GM19238 (cell line): ENCODE measurements around the gene IFNL2.
"Not testable (repeated sequence)": the region's sequence is repeated elsewhere in the genome, so short reads cannot be mapped to it uniquely, and the experiment has no call there.

Experiments used
- DNase-seq: peaks from one replicate; pipeline ENCODE4 v3.0.0; 2011; ENCODE audit warnings: low spot score; ENCODE audit not compliant: insufficient read length

The IFNL2 gene

GRCh38 chr19:39296055-39296645 lies 28.0 kb downstream of the IFNL2 start, which contains the start of gene IFNL1:
TSS of gene IFNL1 (plus strand) at chr19:39296407. CDS start at chr19:39296422, 15 bp downstream.
- no peak for DNase-seq

GRCh38 chr19:39296906-39297305 lies 28.7 kb downstream of the IFNL2 start:
- no peak for DNase-seq

DNA sequence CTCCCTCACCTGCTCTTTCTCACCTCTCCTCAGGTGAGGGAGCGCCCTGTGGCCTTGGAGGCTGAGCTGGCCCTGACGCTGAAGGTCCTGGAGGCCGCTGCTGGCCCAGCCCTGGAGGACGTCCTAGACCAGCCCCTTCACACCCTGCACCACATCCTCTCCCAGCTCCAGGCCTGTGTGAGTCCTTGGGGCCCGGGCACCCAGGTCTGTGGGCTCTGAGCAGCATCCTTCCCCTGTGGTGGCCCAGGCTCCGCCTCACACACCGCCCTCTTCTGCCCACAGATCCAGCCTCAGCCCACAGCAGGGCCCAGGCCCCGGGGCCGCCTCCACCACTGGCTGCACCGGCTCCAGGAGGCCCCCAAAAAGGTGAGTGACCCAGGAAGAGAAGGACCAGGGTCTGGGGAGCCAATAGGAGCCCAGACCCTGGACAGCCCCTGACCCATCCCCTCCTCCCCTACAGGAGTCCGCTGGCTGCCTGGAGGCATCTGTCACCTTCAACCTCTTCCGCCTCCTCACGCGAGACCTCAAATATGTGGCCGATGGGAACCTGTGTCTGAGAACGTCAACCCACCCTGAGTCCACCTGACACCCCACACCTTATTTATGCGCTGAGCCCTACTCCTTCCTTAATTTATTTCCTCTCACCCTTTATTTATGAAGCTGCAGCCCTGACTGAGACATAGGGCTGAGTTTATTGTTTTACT lies 29.9 kb downstream of the IFNL2 start:
- DNase-seq = no peak

- no peak for DNase-seq
These were observed 31.2 kb downstream of the IFNL2 start for GRCh38 chr19:39299404-39299803.

DNA sequence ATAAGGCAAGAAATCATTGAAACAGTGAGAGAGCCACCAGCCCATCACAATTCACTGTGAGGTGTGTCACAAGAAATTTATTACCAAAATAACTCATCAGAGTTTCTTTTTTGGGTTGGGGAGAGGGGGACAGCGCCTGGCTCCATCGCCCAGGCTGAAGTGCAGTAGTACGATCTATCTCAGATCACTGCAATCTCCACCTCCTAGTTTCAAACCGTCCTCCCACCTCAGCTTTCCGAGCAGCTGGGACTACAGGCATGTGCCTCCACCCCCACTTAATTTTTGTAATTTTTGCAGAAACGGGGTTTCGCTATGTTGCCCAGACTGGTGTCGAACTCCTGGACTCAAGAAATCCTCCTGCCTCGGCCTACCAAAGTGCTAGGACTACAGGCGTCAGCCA lies 31.6 kb downstream of the IFNL2 start:
- no peak for DNase-seq

DNA sequence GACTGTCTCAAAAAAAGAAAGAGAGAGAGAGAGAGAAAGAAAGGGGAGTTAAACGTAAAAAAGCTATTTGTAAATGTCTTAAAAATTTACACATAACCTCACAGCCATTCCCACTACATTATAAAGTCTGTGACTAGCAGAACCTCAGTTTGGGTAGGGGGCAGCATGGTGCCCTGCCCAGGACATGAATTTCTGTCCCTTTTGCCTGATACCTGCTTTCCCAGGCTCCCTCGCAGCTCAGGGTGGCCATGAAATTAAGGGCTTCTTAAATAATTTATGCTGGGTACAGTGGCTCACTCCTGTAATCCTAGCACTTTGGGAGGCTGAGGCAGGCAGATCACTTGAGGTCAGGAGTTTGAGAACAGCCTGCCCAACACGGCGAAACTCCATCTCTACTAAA lies 32.8 kb downstream of the IFNL2 start:
- DNase-seq = no peak

DNA sequence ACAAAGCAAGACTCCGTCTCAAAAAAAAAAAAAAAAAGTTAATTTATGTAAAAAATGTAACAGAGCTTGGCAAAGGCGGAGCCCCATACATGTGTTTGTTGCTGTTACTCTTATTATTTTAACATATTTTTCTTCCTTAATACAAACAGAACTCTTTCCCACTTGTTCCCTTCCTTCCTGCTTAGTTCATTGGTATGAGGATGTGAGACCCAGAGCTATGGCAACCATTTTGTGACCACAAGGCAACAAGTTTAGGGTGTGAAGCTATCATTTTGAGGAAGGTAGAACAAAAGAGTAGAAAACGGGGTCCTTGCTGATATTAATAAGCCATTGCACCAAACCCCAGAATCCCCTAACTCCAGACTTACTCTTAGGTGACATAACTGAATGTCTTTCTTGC lies 33.4 kb downstream of the IFNL2 start:
- no peak for DNase-seq

DNA sequence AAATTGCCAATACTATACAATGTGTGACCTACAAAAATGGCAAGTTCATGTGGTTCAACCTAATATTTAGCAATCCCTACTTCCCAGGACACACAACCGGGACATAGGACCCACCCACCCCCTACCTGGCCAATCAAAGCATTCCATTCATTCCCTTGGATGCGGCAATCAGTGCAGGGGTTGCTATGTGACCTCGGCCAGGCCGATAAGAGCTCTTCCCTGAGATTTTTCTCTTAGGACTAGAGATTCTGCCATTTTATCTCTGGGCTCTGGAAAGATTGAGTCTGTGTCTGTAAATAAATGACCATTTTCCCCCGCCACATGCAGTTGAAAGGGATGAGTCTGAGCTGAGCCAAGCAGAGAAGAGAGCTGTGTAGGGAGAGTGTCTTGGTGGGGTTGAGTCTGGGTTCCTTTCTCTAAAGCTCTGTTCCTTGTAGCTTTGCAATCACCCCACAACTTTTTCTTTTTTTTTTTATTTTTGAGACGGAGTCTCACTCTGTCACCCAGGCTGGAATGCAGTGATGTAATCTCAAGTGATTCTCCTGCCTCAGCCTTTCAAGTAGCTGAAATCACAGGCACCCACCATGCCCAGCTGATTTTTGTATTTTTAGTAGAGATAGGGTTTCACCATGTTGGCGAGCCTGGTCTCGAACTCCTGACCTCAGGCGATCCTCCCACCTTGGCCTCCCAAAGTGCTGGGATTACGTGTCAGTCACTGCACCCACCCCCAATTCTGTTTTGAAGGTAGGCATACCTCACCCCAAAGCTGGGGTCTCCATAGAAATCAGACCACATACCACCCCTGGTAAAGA lies 35.4 kb downstream of the IFNL2 start:
- no peak for DNase-seq

- DNase-seq = no peak
These were observed 36.0 kb downstream of the IFNL2 start for GRCh38 chr19:39304185-39304513.

- no peak for DNase-seq
These were observed 36.7 kb downstream of the IFNL2 start for GRCh38 chr19:39304701-39305571.

GRCh38 chr19:39306075-39306474 lies 37.9 kb downstream of the IFNL2 start:
- no peak for DNase-seq

DNA sequence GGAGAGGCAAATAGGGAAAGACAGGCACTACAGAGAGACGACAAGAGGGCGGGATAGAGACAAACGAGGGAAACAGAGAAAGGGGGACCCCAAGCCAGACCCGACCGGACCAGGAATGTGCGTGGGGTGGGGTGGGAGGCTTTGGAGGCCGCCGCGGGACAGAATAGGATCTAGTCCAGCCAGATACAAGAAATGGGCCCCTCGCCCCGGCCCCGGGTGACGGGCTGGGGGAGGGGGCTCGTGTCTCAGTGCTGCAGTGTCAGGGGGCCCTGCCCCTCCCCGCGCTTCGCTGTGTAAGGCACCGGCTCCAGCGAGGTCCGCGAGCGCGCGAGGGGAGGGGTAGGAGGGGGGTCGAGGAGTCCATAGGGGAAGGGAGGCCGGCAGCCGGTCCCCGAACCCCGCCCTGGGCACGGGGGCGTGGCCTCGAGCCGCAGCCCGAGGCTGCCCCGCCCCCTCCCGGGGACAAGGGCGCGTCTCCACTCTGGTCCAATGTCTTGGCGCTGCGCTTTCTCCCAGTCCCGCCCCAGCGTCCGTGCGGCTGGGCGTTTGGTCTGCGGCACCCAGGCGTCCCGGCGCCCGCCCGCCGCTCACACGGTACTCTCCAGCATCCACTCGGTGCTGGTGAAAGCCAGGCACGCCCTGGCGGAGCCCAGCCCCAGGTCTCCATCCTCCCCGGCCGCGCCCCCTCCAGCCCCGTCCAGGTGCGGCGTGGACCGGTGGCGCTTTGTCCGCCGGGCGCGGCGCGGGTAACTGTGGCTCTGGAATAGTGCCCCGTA lies 39.0 kb downstream of the IFNL2 start:
- no peak for DNase-seq

DNA sequence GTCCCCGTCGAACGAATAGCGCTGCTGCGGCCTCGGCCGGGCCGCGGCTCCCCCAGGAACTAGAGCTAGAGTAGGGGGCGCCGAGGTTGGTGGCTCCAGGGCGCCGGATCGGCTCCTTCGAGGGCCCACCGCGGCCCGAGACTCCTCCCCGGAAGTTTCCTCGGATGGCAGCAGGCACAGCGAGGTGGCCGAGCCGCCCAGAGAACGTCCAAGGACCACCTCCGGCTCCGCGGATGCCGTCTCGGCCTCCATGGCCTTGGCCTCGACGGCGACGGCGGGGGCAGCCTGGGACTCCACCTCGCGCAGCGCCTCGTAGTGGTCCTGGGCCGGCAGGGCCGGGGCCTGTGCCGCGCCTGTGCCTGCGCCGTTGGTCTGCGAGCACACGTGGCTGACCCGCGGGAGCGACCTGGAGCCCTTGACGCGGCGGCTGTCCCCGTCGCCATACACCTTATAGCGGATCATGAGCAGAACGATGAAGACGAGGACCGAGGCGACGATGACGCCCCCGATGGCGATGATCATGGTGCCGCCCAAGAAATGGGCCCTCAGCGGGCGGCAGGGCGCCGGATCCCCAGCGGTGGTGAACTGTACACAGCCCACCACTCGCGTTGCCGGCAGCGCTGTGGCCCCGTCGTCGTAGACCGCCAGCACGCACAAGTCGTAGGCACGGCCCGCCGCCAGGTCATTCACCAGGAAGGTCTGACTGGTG lies 39.8 kb downstream of the IFNL2 start:
- no peak for DNase-seq

- no peak for DNase-seq
These were observed 40.5 kb downstream of the IFNL2 start for GRCh38 chr19:39308531-39309304.

DNA sequence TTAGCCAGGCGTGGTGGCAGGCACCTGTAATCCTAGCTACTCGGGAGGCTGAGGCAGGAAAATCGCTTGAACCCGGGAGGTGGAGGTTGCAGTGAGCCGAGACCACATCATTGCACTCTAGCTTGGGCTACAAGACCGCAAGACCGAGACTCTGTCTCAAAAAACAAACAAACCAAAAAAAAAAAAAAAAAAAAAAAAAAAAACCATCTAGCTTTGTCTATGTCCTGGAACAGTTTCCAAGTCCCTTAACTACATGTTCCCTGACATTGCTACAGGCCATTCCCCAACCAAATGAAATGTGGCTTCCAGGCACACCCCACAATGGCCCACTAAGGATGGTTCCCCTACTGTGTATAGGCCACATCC lies 41.1 kb downstream of the IFNL2 start:
- not testable (repeated sequence) for DNase-seq

- no peak for DNase-seq
These were observed 42.5 kb downstream of the IFNL2 start for GRCh38 chr19:39310558-39311311.

- no peak for DNase-seq
These were observed 46.0 kb downstream of the IFNL2 start for GRCh38 chr19:39314016-39314728.

- DNase-seq = no peak
These were observed 47.7 kb downstream of the IFNL2 start for GRCh38 chr19:39315933-39316332.
